Stimulated activated CD4-positive, alpha-beta T cell treated with anti-CD3 and anti-CD28 coated beads, Interleukin-15, amount 100 ng/mL, for 24 hours (primary cell): ENCODE results near the gene GPLD1.
A peak's percentile ranks its signal among the peaks of the same experiment; 100 is the strongest.

Source experiments
- DNase-seq: peaks from one replicate; pipeline ENCODE4 v3.0.0-alpha.2; 2020

Gene GPLD1

DNA sequence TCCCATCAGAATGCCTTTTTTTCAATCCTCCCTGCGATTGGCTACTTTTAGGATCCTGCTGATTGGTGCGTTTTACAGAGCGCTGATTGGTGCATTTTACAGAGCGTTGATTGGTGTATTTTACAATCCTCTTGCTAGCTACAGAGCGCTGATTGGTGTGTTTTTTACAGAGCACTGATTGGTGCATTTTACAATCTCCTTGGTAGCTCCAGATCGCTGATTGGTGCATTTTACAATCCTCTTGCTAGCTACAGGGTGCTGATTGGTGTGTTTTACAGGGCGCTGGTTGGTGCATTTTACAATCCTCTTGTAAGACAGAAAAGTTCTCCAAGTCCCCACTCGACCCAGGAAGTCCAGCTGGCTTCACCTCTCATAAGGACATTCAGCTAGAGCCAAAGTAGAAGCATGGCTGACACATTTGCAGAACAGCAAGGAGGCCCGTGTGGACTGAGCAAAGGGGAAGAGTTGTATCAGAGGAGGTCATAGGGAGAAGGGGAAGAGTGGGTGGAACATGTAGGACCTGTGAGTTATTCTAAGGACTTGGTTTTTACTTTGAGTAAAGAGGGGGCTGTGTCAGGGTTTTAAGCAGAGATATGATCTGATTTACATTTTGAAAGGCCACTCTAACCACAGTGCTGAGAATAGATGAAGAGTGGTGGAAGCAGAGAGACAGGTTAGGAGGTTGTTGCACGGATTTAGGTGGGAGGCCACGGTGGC, 8.0 kb upstream of the GPLD1 start:
- DNase-seq: no peak

DNA sequence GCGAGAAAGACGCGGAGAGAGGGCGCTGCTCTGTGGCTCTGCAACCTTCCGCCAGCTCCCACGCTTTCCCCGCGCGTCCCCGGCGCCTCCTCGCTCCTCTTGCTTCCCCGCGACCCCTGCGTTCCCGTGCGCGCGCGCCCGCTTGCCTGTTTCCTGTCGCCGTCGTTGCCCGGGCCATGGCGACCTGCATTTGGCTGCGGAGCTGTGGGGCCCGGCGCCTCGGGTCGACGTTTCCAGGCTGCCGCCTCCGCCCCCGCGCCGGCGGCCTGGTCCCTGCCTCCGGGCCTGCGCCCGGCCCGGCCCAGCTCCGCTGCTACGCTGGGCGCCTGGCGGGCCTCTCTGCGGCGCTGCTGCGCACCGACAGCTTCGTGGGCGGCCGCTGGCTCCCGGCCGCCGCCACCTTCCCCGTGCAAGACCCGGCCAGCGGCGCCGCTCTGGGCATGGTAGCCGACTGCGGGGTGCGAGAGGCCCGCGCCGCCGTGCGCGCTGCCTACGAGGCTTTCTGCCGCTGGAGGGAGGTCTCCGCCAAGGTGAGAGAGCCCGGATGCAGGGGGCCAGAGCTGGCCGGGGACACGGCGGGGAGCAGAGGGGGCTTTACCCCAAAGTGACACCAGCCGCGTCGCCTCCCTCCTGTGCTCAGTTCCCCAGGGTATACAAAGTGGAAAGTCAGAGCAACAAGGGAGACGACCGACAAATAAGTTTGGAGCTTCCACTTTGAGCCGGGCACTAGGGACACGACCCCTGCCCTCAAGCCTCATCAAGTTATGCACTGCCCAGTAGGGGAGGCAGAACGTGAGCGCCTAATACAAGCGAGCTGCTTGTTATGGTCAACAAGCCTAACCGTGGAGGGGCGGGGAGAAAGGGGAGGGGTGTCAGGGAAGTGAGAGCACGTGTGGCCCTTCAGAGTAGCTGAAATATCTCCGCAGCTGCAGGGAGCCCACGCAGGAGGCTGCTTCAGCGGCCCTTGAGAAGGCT, 5.7 kb upstream of the GPLD1 start, which contains the start of gene ALDH5A1:
Gene ALDH5A1, plus strand, starts transcription at position 149 of the 975 bp plus-strand sequence. Its CDS starts 28 bp downstream, at position 177.
- peak; percentile 89 for DNase-seq

DNA sequence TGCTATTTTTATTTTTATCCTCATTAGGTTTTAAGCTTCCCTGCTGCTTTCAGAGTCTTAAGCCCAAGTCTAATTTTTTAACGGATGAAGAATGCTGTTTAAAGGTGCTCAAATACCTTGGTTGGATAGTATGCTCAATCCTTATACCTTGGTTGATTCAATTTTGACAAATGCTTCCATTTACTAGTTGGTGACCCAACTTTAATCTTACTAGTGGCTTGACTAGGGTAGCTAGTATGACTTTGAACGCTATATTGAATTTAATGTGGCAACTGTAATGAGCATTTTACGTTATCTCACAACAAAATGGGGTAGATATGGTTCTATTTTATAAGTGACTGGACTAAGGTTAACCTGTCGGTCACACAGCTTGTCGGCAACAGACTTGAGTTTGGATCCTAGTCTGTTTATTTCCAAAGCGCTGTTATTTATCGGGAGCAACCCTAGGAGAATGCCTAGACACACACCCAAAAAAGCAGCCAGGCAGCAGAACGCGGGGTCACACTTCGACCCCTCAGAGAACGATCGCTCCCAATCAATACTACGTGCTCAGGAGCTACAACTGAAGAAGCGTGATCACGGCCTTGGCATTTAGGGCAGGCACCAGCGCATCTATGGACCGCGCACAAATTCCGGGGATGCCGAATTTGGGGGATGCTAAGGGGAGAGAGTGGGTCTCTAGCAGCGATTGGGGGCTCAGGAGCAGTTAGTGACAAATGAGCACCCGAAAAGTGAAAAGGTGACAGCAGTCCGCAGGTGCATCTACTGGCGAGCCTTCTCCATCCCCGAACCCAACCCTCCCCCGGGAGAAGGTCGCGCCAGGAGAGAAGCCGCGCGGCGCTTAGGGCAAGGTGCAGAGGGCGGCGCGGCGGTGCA, 4.8 kb upstream of the GPLD1 start:
- DNase-seq: no peak

DNA sequence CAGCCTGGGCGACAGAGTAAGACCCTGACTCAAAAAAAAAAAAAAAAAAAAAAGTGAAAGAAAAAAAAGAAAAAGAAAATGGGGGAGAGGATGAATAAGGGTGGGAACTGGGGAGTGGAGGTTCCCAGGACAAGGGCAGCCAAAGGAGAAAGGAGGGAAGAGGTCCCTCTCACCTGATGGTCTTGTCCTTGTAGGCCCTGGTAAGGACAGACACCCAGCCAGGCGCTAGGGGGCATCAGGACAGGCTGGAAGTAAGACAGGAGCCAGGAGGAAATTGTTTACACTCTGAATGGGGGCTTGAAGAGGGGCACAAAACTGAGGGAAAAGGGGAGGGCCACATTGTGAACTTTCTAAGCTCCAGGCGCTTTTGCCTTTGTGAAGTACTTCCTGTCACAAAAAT, 3.1 kb upstream of the GPLD1 start:
- no peak for DNase-seq

DNA sequence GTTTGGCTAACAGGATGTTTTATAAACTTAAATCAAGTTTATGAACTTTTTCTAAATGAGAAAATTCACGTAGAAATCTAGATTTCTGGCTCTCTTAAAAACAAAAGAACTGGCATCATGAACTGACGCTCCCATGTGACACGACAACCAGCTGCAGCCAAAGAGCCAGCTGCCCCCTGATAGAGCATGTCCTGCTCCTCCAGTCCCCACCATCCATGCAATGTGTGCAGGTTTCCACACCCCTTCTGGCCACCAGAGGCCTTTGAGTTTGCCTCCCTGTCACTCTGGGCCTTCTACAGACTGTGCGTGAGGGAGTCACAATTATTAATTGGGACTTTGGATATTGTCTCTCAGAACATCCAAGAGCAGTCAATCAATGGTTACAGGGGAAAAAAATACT, 1.6 kb upstream of the GPLD1 start:
- no peak for DNase-seq

DNA sequence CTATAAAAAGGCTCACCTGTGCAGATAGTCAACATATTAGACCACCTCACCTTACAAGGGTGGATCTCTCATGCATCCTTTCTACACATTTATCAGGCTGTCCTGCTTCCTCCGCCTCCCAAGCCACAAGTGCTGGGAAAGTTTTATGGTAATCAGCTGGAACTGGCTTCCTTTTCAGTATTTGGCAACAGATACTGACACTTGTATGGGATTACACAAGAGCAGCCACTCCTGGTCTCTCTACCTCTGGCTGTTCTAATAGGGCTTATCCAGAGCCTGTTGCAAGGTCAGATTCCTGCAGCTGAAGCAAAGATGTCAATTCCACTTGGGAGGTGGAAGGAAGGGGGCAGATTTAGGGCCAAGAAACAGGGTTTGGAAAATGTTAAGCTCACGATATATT, 503 bp upstream of the GPLD1 start:
- no peak for DNase-seq

DNA sequence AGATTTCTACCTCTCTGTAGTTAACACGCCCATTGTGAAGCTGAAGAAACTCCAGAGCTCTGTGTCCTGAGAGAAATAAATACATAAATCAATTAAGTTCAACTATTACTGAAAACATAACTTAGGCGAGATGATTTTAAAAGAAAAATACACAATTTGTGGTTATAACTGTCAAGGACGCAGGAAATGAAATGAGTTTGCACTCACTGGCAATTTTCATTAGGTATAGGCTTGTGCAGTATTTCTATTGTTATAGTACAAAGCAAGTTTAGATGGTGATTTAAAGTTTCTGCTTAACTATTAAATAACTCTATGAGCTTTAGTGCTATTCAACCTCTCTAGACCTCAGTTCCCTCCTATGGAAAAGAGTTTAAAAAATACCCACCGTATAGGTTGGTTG, 3.3 kb downstream of the GPLD1 start:
- DNase-seq: no peak

DNA sequence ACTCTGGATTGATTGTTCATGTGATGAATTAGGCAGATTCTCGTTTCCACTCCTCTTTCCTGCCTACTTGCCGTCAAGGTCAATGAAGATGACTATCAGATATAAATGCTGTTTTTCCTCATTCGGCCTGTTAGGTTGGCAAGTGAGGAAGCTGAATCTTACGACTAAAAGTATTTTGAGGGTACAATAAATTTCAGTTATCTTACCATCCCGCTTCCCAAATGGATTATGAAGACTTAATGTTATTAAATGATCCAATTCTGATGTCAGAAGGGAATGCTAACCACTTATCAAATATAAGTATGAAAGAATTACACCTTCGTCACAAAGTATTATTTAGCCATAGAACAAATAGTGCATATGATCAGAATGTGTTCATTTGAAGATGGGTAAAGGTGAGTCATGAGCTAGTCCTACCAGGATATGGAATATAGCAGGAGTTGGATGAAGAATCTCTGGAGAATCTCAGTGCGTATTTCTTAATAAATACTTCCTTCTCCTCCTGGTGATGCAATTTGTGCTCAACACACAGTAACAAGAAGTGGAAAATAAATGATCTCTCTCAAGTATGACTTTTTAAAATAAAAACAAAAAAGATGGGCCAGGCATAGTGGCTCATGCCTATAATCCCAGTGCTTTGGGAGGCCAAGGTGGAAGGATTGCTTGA, 4.6 kb downstream of the GPLD1 start:
- no peak for DNase-seq

DNA sequence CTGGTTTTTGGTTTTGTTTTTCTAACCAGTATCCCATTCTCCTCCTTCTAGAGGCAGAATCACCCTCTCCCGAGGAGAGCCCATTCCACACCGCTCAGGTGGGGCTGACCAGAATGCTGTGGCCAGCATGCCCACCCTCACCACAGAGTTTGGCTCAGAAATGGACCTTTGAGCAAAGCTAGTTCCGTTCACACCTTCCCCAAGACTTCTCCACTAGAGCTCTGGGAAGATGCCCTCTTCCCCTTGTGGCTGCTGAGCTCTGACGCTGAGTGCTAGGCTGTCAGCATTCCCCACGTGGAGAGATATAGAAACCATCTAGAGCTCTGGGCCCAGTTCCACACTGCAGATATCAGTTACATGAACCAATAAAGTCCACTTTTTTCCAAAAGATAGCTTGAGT, 7.9 kb downstream of the GPLD1 start:
- DNase-seq: no peak

DNA sequence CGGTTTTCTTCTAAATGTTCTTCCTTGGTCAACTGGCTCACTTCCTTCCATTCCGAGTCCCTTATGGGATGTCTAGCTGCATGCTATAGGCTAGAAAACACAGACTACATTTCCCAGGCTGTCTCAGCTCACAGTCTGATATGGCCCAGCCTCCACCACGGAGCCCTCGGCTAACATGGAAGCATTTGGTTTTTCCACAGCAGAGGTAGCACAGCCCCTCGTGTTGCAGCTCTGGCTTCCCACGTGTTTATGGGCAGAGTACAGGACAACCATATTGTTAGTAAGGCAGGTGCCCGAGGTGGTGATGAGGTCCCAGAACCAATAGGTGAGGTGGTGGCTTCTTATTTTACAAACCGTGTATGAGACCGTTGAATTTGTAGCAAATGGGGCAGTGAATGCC, 8.7 kb downstream of the GPLD1 start:
- DNase-seq: no peak

DNA sequence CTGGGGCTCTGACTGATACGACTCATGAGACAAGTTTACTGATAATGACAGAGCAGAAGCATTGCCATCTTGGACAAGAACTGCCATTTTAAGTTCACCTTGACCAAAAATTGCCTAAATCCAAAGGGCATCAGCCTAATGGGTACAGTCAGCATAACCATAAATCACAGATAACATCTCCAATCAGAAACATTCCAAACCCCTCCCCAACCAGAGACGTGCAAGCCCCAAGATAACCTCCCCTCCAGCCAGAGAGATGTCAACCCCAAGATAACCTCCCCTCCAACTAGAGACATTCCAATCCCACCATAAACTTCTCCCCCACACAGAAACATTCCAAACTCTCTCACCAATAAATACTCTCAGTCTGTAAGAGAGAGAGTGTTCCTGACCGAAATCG, 10.5 kb downstream of the GPLD1 start:
- DNase-seq: no peak

DNA sequence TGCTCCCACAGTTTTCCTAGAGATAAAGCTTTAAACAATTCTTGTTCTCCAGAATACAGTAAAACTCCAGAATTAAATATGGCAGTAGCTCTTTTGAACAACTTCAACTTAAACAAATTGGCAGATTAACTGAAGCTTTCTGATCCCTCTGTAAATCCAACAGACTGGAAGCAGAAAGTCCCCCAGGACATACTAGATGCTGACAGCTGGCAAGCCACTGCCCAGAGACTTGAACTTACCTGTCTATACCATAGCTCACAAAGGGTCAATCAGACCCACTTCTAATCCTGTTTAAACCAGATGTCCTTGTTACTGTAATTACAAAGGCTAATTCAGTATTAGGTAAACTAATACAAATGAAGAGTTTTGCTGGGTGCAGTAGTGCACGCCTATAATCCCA, 12.3 kb downstream of the GPLD1 start:
- no peak for DNase-seq

DNA sequence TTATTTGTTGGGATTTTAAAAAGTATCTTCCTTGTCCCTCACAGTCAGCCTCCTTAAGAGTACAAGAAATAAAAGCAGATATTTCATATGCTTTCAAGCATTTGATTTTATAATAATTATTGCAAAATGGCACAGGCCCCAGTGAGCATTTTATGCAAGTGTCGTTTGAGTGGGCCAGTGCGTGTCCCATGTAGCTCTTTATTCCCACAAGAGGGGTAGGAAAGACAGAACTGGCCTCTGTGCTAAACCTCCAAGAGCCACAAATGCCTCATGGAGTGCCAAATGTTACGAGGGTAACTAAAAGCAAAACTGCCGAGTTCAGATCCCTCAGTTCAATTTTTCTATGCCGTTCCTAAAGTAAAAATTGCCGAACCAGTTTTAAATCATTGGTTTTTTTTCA, 12.7 kb downstream of the GPLD1 start:
- no peak for DNase-seq

DNA sequence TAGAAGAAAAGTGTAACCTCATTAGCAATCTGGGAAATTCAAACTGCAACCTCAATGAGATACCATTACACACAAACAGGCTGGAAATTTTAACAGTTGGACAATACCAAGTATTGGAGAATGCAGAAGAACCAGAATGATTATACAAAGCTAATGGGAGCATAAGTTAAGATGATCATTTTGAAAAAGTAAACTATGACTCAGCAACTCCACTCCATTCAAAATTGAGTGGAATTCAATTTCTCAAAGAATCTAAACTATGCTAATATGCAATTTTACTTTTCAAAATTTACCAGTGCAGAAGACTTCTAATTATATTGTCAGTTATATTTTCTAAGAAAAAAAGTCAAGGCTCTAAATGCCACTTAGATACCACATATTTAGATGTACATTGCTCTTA, 17.2 kb downstream of the GPLD1 start:
- DNase-seq: no peak

DNA sequence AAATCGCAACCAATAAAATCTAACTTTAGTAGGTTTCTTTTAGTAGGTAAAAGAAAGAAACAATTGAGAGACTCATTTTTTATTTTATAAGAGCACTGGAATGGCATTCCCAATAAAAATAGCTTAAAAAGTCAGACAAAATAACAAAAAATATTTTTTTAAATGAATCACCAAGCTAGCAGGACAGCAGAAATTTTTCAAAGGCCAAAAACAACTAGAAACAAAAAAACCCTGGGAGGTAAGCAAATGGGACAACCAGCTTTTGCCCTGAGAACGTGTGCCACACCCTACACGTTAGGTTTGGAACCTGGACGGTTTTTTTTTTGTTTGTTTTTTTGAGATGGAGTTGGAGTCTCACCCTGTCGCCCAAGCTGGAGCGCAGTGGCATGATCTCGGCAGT, 19.6 kb downstream of the GPLD1 start:
- no peak for DNase-seq

DNA sequence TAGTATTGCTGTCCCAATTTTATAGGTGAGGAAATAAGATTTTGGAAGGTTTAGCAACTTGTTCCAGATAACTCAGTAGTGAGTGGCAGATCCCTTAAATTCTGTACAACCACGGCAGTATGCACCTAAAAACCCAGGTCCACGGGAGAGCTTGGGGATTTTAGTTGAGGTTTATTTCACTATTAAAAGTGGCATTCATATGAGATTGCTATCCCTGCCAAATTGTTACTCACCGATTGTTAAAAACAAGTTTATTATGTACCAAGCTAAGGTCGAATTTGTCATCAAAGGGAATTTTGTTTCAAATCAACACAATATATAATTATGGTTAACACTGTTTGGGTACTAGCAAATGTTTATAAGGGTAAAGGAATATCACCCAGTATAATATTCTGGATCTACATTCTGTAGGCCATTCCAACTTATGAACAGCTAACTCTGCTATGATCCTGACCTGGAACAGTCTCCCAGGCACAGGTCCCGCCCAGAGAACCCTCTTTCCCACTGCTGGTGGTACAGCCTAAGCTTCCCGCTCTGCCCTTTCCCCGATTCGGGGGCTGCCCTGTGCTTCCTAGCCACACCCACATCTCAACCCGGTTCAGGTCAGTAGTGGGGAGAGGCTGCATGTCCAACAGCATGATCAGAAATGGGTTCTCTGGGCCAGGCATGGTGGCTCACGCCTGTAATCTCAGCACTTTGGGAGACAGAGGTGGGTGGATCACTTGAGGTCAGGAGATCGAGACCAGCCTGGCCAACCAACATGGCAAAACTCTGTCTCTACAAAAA, 24.9 kb downstream of the GPLD1 start:
- no peak for DNase-seq

DNA sequence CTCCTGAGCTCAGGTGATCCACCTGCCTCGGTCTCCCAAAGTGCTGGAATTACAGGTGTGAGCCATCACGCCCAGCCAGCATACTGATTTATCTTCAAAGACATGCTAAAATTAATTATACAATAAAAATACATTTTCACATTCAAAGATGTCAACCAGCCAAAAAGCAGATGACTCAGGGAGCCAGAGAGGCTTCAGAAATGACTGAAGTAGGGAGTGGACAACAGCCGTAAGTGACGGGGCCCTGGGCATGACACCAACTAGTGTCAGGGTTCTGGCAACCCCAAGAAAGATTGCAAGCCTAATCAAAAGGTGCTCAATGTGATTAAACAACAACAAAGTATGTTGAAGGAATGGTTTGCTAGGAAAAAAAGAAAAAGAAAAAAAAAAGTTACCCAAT, 28.4 kb downstream of the GPLD1 start:
- no peak for DNase-seq

DNA sequence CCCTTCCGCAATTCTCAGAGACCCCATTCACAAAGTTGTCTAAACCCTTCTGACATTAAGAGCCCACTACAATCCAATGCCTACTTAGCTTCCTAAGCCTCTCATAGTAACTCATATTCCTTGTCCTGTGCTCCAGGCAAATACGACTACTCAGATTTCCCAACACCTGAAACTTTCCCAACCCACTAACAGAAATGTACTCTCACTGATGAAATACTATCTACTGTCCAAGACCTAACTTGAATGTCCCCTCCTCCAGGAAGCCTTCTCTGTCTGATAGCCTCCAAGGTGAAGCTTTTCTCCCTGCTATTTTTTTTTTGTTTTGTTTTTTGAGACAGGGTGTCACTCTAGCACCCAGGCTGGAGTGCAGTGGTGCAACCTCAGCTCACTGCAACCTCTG, 30.4 kb downstream of the GPLD1 start:
- DNase-seq: no peak

DNA sequence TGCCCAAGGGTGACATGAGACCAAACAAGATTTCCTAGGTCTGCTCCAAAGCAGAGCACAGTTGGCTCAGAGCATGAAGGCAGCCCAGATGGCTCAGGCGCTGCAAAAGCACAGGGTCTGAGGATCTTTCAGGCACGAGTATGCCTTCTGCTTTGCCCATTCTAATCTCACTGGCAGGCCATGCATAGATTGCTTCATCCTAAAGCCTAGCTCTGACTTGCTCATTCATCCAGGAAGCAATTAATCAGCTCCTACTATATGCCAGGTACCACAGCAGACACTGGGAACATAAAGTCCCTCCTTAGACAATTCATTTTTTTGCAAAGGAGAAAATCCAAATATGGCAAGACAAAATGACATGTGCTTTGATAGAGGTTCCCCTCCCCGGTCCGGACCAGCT, 31.2 kb downstream of the GPLD1 start:
- no peak for DNase-seq

DNA sequence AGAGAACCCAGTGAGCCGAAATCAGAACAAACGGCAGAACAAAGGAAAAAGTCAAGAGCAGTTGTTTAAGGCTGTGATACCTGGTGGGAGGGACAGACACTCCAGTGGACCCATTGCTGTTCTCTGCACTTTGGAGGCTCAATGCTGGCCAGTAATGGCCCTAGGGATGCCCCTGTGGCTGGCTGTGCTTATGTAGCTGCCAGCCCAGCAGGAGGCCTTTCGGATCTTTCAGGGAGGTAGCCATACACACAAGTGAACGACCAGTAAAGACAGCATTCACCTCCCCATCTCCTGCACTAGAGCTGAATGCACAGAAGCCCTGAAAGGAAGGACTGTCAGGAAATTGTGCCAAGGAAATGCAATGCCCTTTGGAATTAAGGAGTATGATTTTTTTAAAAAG, 34.3 kb downstream of the GPLD1 start:
- DNase-seq: no peak

DNA sequence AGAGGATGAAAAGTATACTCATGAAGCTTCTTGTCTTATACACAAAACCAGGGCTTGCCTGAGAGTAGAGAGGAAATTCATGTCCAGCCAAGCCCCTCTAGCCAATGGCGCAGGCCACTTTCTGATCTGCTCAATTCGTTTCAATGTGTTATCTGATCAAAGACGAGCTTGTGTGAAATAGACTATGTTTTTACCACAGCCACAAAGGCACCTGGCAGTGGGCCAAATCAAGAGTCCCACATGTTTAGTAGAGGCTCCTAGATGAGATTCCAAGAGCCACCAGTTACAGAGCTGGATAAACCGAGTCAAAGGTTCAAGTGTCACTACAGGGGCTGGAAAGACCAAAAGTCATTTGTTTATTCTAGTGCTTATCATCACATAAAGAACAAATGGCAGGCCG, 34.9 kb downstream of the GPLD1 start:
- DNase-seq: no peak

DNA sequence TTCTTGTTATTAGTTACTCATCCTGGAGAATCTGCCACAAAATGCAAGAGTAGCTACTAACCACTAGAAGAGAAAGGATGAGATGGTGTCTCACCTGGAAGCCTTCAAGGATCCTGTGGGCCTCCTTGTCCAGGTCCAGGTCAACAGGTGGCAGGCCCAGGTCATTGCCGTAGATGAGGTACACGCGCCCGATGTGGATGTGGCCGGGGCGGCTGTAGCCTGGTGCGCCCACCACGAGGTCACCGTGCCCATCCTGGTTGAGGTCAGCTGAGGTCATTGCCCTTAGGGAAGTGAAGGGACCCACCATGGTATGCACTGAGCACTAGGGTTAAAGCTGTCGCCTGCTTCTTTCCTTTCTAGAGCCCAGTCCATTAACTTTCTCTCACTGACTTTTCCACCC, 35.5 kb downstream of the GPLD1 start:
- DNase-seq: no peak
